Endodermal cell (in vitro differentiated cells): ENCODE data around the gene ISG20L2. TPM values are rescaled to one million over a fixed set of nuclear protein-coding genes. Genes with fewer than 3 reads are reported as not detected.

Experiments
- DNase-seq: peaks from one replicate; pipeline ENCODE4 v3.0.0-alpha.2; 2017
- H3K27ac ChIP-seq: 2 replicates; pipeline ENCODE4 v1.5.1; 2013; ENCODE audit warnings: mild to moderate bottlenecking, low read depth, low read length, moderate library complexity
- H3K27me3 ChIP-seq: 2 replicates; pipeline ENCODE4 v1.6.1; 2013; ENCODE audit warnings: mild to moderate bottlenecking, low read length, moderate library complexity; ENCODE audit not compliant: insufficient read depth, control insufficient read depth, poor library complexity, severe bottlenecking
- H3K36me3 ChIP-seq: 2 replicates; pipeline ENCODE4 v1.7.0; 2013; ENCODE audit warnings: mild to moderate bottlenecking, low read length, moderate library complexity; ENCODE audit not compliant: control insufficient read depth, insufficient read depth
- H3K4me1 ChIP-seq: one replicate; pipeline ENCODE4 v1.7.0; 2013; ENCODE audit warnings: low read length; ENCODE audit not compliant: control insufficient read depth, insufficient read depth
- H3K4me3 ChIP-seq: 2 replicates; pipeline ENCODE4 v1.5.1; 2013; ENCODE audit warnings: mild to moderate bottlenecking, low read length, moderate library complexity
- H3K9ac ChIP-seq: 2 replicates; pipeline ENCODE4 v1.6.1; 2013; ENCODE audit warnings: mild to moderate bottlenecking, low read length, moderate library complexity; ENCODE audit not compliant: poor library complexity, severe bottlenecking; ENCODE audit errors: extremely low read depth
- H3K9me3 ChIP-seq: 2 replicates; pipeline ENCODE4 v1.6.1; 2013; ENCODE audit warnings: mild to moderate bottlenecking, low read length, moderate library complexity; ENCODE audit not compliant: control insufficient read depth
- H3K27ac Mint-ChIP-seq: 2 replicates; pipeline ENCODE4 v1.8.0; 2020; ENCODE audit warnings: mixed read lengths
- H3K27me3 Mint-ChIP-seq: 2 replicates; pipeline ENCODE4 v1.8.0; 2021; ENCODE audit warnings: mild to moderate bottlenecking, mixed read lengths; ENCODE audit not compliant: insufficient read depth
- H3K36me3 Mint-ChIP-seq: 2 replicates; pipeline ENCODE4 v1.8.0; 2020; ENCODE audit warnings: low read depth, mixed read lengths
- H3K4me1 Mint-ChIP-seq: 2 replicates; pipeline ENCODE4 v1.8.0; 2020; ENCODE audit warnings: mixed read lengths
- H3K4me3 Mint-ChIP-seq: 2 replicates; pipeline ENCODE4 v1.8.0; 2020; ENCODE audit warnings: mild to moderate bottlenecking, moderate library complexity, mixed read lengths
- H3K9me3 Mint-ChIP-seq: 2 replicates; pipeline ENCODE4 v1.8.0; 2020; ENCODE audit warnings: mild to moderate bottlenecking, mixed read lengths
- WGBS, 2 experiments: methylation state at CpG; one replicate each; pipeline versions ENCODE4 v1.1.5 to v1.1.7; 2013; ENCODE audit warnings: missing lambda C conversion rate in 2 of 2, mixed read lengths in 1 of 2; ENCODE audit not compliant: insufficient coverage in 1 of 2, insufficient read length in 1 of 2; 5-methylcytosine and 5-hydroxymethylcytosine counted together
- total RNA-seq, 2 donors: library from RNA; stranded (reverse); fragmentation: NEBNext Ultra II Directional in 1 of 2; extraction: Animal tissue kit (Norgen Biotek cat#: 25700) in 1 of 2; gene quantifications; 2 replicates in 1 of 2; 3 replicates in 1 of 2; pipeline ENCODE4 v1.2.1, GENCODE V29; 2021
- TF ChIP-seq, protein P1 (sequence below): fragments of 200-600 bp; sonication (generic); conservative IDR thresholded peaks from 2 replicates; pipeline ENCODE4 v1.5.0; 2021; ENCODE audit warnings: antibody characterized with exemption, mild to moderate bottlenecking

Gene ISG20L2
- total RNA-seq, 2 donors from 2014 or later, result 37.2 to 39.9 TPM

DNA sequence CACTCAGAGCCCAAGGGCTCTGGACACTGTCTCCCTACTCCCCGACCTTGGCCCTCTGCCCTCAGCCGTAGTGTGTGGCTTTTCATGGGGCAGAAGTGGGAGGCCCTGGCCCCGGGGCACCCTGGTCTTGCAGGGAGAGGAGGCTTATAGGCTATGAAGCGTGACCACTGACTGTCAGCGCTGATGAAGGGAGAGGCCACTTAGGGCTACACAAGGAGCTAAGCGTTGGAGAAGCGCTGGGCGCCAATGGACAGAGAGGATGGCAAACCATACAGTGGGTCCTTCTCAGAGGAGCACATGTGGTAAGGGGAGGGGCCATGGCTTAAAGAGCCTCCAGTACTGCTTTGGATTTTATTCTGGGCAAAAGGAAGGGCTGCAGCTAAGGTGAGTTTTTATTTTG, 31.1 kb downstream of the ISG20L2 start:
- Histone ChIP-seq H3K36me3 (peaks cover 14% of the 10 kb centered on the region), H3K9ac (no peak overlapping the region), H3K4me3 (no peak overlapping the region), H3K27ac (no peak overlapping the region), H3K4me1 (peaks cover 11% of the 10 kb centered on the region), H3K27me3 (no peaks in the 10 kb centered on the region), H3K9me3 (no peaks in the 10 kb centered on the region)
- Mint-ChIP-seq H3K9me3 (no peaks in the 10 kb centered on the region), H3K36me3 (peaks cover 41% of the 10 kb centered on the region), H3K27me3 (peaks cover 42% of the 10 kb centered on the region), H3K27ac (no peak overlapping the region), H3K4me1 (peaks cover 36% of the 10 kb centered on the region), H3K4me3 (no peak overlapping the region)
- WGBS, 2 experiments, result 90 to 98% methylated on average over 7 to 8 of the region's 8 CpGs
- no peak for DNase-seq
- TF ChIP-seq, protein P1, sequence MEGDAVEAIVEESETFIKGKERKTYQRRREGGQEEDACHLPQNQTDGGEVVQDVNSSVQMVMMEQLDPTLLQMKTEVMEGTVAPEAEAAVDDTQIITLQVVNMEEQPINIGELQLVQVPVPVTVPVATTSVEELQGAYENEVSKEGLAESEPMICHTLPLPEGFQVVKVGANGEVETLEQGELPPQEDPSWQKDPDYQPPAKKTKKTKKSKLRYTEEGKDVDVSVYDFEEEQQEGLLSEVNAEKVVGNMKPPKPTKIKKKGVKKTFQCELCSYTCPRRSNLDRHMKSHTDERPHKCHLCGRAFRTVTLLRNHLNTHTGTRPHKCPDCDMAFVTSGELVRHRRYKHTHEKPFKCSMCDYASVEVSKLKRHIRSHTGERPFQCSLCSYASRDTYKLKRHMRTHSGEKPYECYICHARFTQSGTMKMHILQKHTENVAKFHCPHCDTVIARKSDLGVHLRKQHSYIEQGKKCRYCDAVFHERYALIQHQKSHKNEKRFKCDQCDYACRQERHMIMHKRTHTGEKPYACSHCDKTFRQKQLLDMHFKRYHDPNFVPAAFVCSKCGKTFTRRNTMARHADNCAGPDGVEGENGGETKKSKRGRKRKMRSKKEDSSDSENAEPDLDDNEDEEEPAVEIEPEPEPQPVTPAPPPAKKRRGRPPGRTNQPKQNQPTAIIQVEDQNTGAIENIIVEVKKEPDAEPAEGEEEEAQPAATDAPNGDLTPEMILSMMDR, result no peak

DNA sequence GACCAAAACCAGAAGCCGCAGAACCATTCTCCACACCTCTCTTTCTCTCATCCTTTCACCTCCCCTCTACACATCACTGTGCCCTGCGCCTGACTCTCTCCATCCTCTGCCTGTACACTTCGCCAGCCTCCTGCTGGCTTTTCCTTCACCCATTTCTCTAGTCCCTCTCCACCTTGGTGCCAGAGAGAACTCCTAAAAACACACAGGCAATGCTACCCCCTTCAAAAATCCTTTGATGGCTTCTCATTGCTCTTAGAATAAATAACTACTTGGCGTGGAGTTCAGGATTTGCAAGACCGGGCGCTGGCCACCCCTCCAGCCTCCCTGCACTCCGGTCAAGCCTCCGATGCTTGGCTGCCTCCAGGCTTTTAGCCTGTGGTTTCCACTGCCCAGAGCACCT, 31.8 kb downstream of the ISG20L2 start:
- Mint-ChIP-seq H3K4me3 (no peak overlapping the region), H3K4me1 (peaks cover 41% of the 10 kb centered on the region)

DNA sequence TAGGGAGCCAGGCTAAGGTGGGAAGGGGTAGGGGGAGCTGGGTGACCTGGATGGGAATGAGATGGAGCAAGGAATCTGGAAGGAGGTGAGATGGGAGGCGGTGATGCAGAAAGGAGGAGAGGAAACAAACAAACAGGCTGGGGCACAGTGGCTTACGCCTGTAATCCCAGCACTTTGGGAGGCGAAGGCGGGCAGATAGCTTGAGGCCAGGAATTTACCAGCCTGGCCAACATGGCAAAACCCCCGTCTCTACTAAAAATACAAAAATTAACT, 33.9 kb downstream of the ISG20L2 start:
- no peak overlapping the region for H3K4me3 ChIP-seq
- Mint-ChIP-seq H3K27me3 (peaks cover 31% of the 10 kb centered on the region), H3K9me3 (no peaks in the 10 kb centered on the region), H3K4me3 (peak overlapping the region; percentile 47), H3K36me3 (peaks cover 22% of the 10 kb centered on the region), H3K4me1 (peaks cover 50% of the 10 kb centered on the region), H3K27ac (peak overlapping the region; percentile 71)
- WGBS, 2 experiments, result 82 to 85% methylated on average over 5 of the region's 5 CpGs
- no peak for DNase-seq
- peak overlapping the region; percentile 84 for H3K27ac ChIP-seq
- peaks cover 6% of the 10 kb centered on the region for H3K27me3 ChIP-seq
- peaks cover 25% of the 10 kb centered on the region for H3K4me1 ChIP-seq
- H3K36me3 ChIP-seq, result peaks cover 4% of the 10 kb centered on the region
- TF ChIP-seq, protein P1, result no peak
- no peaks in the 10 kb centered on the region for H3K9me3 ChIP-seq
- no peak overlapping the region for H3K9ac ChIP-seq

More for the DNA sequence above, 31.8 kb downstream of the ISG20L2 start:
- H3K9me3 ChIP-seq, result no peaks in the 10 kb centered on the region
- Mint-ChIP-seq H3K36me3 (peaks cover 41% of the 10 kb centered on the region), H3K9me3 (no peaks in the 10 kb centered on the region), H3K27me3 (peaks cover 38% of the 10 kb centered on the region), H3K27ac (peak overlapping the region; percentile 37)
- H3K9ac ChIP-seq, result no peak overlapping the region
- H3K27me3 ChIP-seq, result no peaks in the 10 kb centered on the region
- H3K27ac ChIP-seq, result no peak overlapping the region
- 90 to 93% methylated on average over 7 to 8 of the region's 8 CpGs for WGBS, 2 experiments
- DNase-seq, result no peak
- TF ChIP-seq, protein P1, result no peak
- no peak overlapping the region for H3K4me3 ChIP-seq
- peaks cover 14% of the 10 kb centered on the region for H3K36me3 ChIP-seq
- H3K4me1 ChIP-seq, result peaks cover 18% of the 10 kb centered on the region
